Right lobe of liver (tissue), 6 donors: ENCODE results near the gene ENO3. TPM values are rescaled to one million over a fixed set of nuclear protein-coding genes. Genes with fewer than 3 reads are reported as not detected.

Experiments
- ATAC-seq, 4 donors: fragments of 200-7000 bp; cut with Tn5 transposase; one replicate each; pipeline ENCODE4 v1.9.1; 2020; ENCODE audit warnings: mild to moderate bottlenecking in 4 of 4, moderate library complexity in 4 of 4
- DNase-seq, 3 donors: peaks; one replicate each; pipeline ENCODE4 v3.0.0-alpha.2; 2020
- H3K27ac ChIP-seq, 3 donors: fragments of 200-600 bp; one replicate each; pipeline ENCODE4 v1.8.0; 2022
- H3K27me3 ChIP-seq, 2 donors: fragments of 200-600 bp; one replicate each; pipeline ENCODE4 v1.8.0; 2022
- H3K36me3 ChIP-seq, 4 donors: fragments of 200-600 bp; sonication (generic) in 1 of 4; one replicate each; pipeline versions ENCODE4 v1.5.1 to v1.8.0; 2017 to 2022; ENCODE audit warnings: control low read depth in 1 of 4
- H3K4me1 ChIP-seq, 4 donors: fragments of 200-600 bp; sonication (generic) in 1 of 4; one replicate each; pipeline versions ENCODE4 v1.5.1 to v1.8.0; 2017 to 2022; ENCODE audit warnings: control low read depth in 1 of 4
- H3K4me3 ChIP-seq, 3 donors: fragments of 200-600 bp; one replicate each; pipeline ENCODE4 v1.8.0; 2022
- H3K9me3 ChIP-seq, 4 donors: fragments of 200-600 bp; sonication (generic) in 1 of 4; one replicate each; pipeline versions ENCODE4 v1.5.1 to v1.8.0; 2017 to 2022; ENCODE audit warnings: control low read depth in 1 of 4
- POLR2A ChIP-seq: fragments of 450-650 bp; IDR thresholded peaks from one replicate; pipeline ENCODE4 v1.6.1; 2017; ENCODE audit warnings: antibody characterized with exemption, mild to moderate bottlenecking
- WGBS: methylation state at CpG from one replicate; pipeline ENCODE4 v1.1.6; 2018; ENCODE audit warnings: low coverage, low lambda C conversion rate; ENCODE audit not compliant: insufficient coverage; ENCODE audit errors: missing lambda C conversion rate; 5-methylcytosine and 5-hydroxymethylcytosine counted together
- intact Hi-C, 2 donors: fragments of 100-400 bp; cut with DNase I; formaldehyde crosslinking; loops; one replicate each; pipeline versions ENCODE4 v1.11.2 to v1.14.1; 2022
- total RNA-seq, 6 experiments: library from RNA; depleted of rRNA in 2 of 6; stranded (reverse); fragments of >200 nt in 2 of 6; fragmentation: NEBNext Ultra II Directional in 3 of 6; extraction: Animal tissue kit (Norgen Biotek cat#: 25700) in 3 of 6; gene quantifications; one replicate each; pipeline versions ENCODE4 v1.1.0 to v1.2.4, GENCODE V29; 2016 to 2023
- TF ChIP-seq, protein P1 (sequence below), 4 donors: fragments of 200-600 bp in 3 of 4; fragments of 450-650 bp in 1 of 4; IDR thresholded peaks; one replicate each; pipeline versions ENCODE4 v1.5.1 to v1.8.0; 2016 to 2022; ENCODE audit warnings: antibody characterized with exemption in 4 of 4, mild to moderate bottlenecking in 2 of 4
- donor health status: DM: no; HTN: yes; CAD: no.
- donor health status: DM: no; HTN: no; CAD: no.
- donor health status: DM: no; HTN: no; CAD: no.
- donor health status: DM: no; HTN: yes; CAD: no.
- donor health status: DM: no; HTN: yes; CAD: no.

ENO3 gene
- total RNA-seq, 6 experiments from 2014 or later, result 54.7 to 69.8 (median 58.7) TPM

DNA sequence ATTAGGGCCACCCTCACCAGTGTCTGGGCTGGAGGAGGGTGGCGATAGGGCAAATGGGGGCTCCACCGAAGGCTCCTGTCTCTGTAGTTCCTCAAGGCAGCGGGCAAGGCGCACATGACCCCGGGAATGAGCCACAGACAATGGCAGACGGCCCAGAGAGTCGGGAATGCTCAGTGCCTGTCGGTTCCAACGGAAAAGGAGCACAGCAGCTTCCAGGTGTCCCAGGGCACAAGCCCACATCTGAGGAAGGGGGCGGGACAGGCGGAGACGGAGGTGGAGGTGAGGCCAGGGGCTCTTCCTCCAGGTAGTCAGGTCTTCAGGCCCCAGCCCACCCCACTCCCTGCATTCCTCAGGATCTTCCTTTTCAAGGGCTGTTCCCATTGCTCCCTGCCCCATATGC, 21.8 kb downstream of the ENO3 start:
- no CpG with 5 or more reads among the region's 12 CpGs for WGBS
- peaks cover 0 to 22% (median 8%) of the 10 kb centered on the region in 4 donors for H3K36me3 ChIP-seq

DNA sequence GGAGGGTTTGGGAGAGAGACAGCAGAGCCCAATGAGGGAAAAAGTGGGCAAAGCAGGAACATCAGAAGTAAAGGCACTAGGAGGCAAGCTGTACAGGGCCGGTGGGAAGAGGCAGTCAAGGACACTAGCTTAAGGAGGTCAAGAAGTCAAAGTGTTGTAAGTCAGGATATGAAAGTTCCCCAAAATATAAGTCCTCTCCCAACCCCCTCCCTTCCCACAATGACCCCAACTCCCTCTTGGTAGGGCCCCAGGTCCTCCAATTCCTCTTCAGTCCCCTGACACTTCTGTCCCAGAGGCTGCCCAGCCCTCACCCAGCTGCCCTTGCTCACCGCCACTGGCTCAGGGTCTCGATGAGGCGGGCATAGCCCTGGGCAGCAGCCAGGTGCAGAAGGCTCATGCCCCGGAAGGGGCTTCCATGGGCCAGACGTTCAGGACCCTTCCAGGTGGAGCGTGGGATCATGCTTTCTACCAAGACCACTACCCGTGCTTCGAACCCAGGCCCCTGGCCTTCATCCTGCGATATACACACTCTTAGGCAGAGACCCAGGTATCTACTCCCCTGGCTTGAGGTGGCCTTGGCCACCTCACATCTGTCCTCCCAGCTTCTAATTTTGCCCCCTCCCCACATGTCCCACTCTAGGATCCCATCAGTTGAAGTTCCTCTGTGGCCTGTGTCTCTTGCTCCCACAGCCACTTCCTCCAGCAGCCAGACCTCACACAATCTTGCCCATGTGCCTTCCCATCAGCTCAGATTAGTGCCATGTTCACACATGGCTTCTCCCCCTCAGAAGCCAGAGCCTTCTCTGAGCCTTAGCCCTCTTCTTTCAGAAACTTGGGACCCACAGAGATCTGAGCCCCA, 22.6 kb downstream of the ENO3 start:
- DNase-seq (no peak), ATAC-seq (peak in 2 of 4 donors; percentile 3 to 7)
- WGBS, result 31% methylated on average over 2 of the region's 10 CpGs
- Histone ChIP-seq H3K9me3 (no peaks in the 10 kb centered on the region), H3K27me3 (no peaks in the 10 kb centered on the region), H3K27ac (no peak overlapping the region), H3K36me3 (peaks cover 0 to 29% (median 11%) of the 10 kb centered on the region in 4 donors), H3K4me3 (no peak overlapping the region), H3K4me1 (peaks cover 0 to 20% (median 10%) of the 10 kb centered on the region in 4 donors)
- intact Hi-C loops, result loop anchor here in 1 of 2 donors (10.0 kb wide), 1 partner anchor 59 kb away; no protein-coding TSS in a partner anchor
- TF ChIP-seq, protein P1, sequence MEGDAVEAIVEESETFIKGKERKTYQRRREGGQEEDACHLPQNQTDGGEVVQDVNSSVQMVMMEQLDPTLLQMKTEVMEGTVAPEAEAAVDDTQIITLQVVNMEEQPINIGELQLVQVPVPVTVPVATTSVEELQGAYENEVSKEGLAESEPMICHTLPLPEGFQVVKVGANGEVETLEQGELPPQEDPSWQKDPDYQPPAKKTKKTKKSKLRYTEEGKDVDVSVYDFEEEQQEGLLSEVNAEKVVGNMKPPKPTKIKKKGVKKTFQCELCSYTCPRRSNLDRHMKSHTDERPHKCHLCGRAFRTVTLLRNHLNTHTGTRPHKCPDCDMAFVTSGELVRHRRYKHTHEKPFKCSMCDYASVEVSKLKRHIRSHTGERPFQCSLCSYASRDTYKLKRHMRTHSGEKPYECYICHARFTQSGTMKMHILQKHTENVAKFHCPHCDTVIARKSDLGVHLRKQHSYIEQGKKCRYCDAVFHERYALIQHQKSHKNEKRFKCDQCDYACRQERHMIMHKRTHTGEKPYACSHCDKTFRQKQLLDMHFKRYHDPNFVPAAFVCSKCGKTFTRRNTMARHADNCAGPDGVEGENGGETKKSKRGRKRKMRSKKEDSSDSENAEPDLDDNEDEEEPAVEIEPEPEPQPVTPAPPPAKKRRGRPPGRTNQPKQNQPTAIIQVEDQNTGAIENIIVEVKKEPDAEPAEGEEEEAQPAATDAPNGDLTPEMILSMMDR (IDR thresholded peaks at IDR 0.05), result no peak
- TF ChIP-seq POLR2A, result no peak

More for the DNA sequence above, 21.8 kb downstream of the ENO3 start:
- H3K27ac ChIP-seq, result no peak overlapping the region
- DNase-seq (no peak), ATAC-seq (no peak)
- H3K4me3 ChIP-seq, result no peak overlapping the region
- intact Hi-C loops, result loop anchor here in 1 of 2 donors (10.0 kb wide), 1 partner anchor 58 kb away; no protein-coding TSS in a partner anchor
- no peaks in the 10 kb centered on the region for H3K9me3 ChIP-seq
- peaks cover 0 to 21% (median 10%) of the 10 kb centered on the region in 4 donors for H3K4me1 ChIP-seq
- H3K27me3 ChIP-seq, result no peaks in the 10 kb centered on the region
- TF ChIP-seq POLR2A, result no peak
- TF ChIP-seq, protein P1 (IDR thresholded peaks at IDR 0.05), result no peak

DNA sequence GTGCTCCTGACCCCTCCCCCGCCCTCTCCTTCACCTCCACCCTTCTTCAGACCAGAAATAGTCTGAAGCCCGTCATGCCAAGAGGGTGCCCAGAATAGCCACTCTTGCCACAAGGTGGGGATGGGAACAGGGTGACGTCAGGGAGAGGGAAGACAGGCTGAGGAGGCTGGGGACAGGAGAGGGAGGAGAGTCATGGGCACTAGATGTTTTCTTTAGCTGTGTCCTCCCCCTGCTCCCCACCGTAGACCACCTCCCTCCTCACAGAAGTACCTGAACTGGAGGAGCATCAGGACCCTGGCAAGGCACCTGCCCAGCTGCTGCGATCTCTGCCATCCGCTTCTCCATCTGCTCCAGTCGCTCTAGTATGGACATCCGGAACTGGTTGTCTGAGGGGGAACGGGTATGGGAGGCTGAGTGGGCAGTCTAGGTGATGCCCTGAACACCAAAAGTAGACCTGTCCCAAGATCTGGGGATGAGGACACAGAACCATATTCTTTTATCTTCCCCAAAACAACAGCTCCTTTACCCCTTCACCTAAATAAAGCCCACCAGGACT, 23.3 kb downstream of the ENO3 start:
- no peak for ATAC-seq
- H3K36me3 ChIP-seq, result peaks cover 0 to 34% (median 13%) of the 10 kb centered on the region in 4 donors
- no peaks in the 10 kb centered on the region for H3K9me3 ChIP-seq
- no peak for DNase-seq
- no peak overlapping the region for H3K27ac ChIP-seq
- no peaks in the 10 kb centered on the region for H3K27me3 ChIP-seq
- 92% methylated on average over 2 of the region's 9 CpGs for WGBS
- intact Hi-C loops, result loop anchor here in 1 of 2 donors (10.0 kb wide), 1 partner anchor 59 kb away; no protein-coding TSS in a partner anchor
- peaks cover 0 to 14% (median 8%) of the 10 kb centered on the region in 4 donors for H3K4me1 ChIP-seq
- TF ChIP-seq, protein P1 (IDR thresholded peaks at IDR 0.05), result no peak
- TF ChIP-seq POLR2A, result no peak
- H3K4me3 ChIP-seq, result no peak overlapping the region

DNA sequence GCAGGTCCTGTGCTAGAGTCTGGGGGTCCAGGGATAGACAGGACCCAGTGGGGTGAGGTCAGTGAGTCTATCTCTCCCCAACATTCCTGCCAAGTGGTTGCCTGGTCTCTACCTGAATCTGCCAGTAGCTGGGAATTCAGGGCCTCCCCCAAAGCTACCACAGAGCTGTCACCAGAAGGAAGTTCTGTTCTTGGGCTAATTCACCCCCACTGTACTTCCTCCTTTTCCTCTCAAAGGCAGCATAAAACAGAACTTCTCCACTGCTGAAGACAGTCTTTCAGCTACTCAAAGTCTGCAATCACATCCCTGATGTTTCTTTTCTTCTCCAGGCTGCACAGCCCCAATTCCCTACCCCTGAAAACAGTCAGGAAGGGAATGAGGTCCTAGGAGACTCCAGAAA, 27.8 kb downstream of the ENO3 start:
- TF ChIP-seq, protein P1 (IDR thresholded peaks at IDR 0.05), result no peak
- TF ChIP-seq POLR2A, result no peak
- Histone ChIP-seq H3K27ac (no peak overlapping the region), H3K4me3 (no peak overlapping the region), H3K9me3 (no peaks in the 10 kb centered on the region), H3K4me1 (no peaks in the 10 kb centered on the region), H3K36me3 (peaks cover 0 to 36% (median 14%) of the 10 kb centered on the region in 4 donors), H3K27me3 (no peaks in the 10 kb centered on the region)
- peak in 3 of 4 donors; percentile 4 to 56 (median 21) for ATAC-seq
- intact Hi-C loops, result loop anchor here in 1 of 2 donors (10.0 kb wide), 1 partner anchor 64 kb away; no protein-coding TSS in a partner anchor
- DNase-seq, result no peak
